ENCODE results near the gene DAPP1.

DNA sequence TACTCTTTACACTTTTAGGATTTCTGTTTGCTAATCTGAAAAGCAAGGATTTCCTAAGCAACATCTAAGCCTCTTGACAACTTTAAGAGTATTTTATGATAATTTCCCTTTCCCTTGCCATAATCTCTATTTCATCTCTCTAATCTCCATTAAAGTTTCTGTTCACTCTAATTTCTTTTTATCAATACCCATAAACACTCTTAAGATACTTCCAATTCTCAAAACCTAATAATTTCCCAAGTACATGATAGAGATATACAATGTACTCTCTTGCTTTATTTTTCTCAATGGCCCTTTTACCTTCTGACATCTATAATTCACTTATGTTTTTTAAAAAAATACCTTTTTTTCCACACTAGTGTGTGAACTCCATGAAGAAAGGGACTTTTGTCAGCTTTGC lies 26.8 kb downstream of the DAPP1 start:
- no peak for TF ChIP-seq POLR2AphosphoS5 (IDR thresholded peaks at IDR 0.05)
- TF ChIP-seq, protein P1, sequence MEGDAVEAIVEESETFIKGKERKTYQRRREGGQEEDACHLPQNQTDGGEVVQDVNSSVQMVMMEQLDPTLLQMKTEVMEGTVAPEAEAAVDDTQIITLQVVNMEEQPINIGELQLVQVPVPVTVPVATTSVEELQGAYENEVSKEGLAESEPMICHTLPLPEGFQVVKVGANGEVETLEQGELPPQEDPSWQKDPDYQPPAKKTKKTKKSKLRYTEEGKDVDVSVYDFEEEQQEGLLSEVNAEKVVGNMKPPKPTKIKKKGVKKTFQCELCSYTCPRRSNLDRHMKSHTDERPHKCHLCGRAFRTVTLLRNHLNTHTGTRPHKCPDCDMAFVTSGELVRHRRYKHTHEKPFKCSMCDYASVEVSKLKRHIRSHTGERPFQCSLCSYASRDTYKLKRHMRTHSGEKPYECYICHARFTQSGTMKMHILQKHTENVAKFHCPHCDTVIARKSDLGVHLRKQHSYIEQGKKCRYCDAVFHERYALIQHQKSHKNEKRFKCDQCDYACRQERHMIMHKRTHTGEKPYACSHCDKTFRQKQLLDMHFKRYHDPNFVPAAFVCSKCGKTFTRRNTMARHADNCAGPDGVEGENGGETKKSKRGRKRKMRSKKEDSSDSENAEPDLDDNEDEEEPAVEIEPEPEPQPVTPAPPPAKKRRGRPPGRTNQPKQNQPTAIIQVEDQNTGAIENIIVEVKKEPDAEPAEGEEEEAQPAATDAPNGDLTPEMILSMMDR (IDR thresholded peaks at IDR 0.05 in 8 of 11, conservative IDR thresholded peaks at IDR 0.05 in 3 of 11), result no peak
